ENCODE measurements around the gene ZNF263. TPM values are rescaled to one million over a fixed set of nuclear protein-coding genes. Genes with fewer than 3 reads are reported as not detected.

Gene ZNF263
- total RNA-seq, 1 experiment from 2014 or later = 29.5 TPM

DNA sequence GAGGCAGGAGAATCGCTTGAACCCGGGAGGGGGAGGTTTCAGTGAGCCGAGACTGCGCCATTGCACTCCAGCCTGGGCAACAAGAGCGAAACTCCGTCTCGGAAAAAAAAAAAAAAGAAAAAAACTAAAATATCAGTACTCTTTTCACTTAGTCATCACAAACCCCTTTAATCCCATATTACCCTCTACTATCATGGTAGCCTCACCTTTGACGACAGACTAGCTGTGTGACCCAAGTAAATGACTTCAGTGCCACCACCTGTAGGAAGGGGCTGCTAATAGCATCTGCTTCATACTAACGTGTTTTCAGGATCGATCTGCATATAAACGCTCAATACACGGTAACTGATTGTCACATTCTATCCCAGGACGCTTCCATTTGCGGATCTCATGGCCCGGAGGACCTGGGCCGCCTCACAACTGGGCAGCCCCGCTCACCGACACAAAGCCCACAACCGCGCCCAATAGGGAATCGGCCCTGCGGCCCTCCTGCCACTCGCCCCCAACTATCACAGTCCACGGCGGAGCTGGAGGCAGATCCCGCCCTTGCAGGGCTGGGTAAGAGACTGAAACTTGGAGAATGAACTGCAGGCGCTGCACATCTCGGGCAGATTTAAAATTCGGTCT is 1.1 kb upstream of the ZNF263 start (continued):
- TF ChIP-seq, protein P1, sequence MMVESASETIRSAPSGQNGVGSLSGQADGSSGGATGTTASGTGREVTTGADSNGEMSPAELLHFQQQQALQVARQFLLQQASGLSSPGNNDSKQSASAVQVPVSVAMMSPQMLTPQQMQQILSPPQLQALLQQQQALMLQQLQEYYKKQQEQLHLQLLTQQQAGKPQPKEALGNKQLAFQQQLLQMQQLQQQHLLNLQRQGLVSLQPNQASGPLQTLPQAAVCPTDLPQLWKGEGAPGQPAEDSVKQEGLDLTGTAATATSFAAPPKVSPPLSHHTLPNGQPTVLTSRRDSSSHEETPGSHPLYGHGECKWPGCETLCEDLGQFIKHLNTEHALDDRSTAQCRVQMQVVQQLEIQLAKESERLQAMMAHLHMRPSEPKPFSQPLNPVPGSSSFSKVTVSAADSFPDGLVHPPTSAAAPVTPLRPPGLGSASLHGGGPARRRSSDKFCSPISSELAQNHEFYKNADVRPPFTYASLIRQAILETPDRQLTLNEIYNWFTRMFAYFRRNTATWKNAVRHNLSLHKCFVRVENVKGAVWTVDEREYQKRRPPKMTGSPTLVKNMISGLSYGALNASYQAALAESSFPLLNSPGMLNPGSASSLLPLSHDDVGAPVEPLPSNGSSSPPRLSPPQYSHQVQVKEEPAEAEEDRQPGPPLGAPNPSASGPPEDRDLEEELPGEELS (CRISPR knock-in tag; IDR thresholded peaks at IDR 0.05) = no peak
- TF ChIP-seq RELA (CRISPR knock-in tag; IDR thresholded peaks at IDR 0.05; ENCODE audit: borderline replicate concordance) (no peak), SP1 (CRISPR knock-in tag; conservative IDR thresholded peaks at IDR 0.05) (no peak)
- TF ChIP-seq, protein P2, sequence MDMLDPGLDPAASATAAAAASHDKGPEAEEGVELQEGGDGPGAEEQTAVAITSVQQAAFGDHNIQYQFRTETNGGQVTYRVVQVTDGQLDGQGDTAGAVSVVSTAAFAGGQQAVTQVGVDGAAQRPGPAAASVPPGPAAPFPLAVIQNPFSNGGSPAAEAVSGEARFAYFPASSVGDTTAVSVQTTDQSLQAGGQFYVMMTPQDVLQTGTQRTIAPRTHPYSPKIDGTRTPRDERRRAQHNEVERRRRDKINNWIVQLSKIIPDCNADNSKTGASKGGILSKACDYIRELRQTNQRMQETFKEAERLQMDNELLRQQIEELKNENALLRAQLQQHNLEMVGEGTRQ (CRISPR knock-in tag; IDR thresholded peaks at IDR 0.05) = no peak

DNA sequence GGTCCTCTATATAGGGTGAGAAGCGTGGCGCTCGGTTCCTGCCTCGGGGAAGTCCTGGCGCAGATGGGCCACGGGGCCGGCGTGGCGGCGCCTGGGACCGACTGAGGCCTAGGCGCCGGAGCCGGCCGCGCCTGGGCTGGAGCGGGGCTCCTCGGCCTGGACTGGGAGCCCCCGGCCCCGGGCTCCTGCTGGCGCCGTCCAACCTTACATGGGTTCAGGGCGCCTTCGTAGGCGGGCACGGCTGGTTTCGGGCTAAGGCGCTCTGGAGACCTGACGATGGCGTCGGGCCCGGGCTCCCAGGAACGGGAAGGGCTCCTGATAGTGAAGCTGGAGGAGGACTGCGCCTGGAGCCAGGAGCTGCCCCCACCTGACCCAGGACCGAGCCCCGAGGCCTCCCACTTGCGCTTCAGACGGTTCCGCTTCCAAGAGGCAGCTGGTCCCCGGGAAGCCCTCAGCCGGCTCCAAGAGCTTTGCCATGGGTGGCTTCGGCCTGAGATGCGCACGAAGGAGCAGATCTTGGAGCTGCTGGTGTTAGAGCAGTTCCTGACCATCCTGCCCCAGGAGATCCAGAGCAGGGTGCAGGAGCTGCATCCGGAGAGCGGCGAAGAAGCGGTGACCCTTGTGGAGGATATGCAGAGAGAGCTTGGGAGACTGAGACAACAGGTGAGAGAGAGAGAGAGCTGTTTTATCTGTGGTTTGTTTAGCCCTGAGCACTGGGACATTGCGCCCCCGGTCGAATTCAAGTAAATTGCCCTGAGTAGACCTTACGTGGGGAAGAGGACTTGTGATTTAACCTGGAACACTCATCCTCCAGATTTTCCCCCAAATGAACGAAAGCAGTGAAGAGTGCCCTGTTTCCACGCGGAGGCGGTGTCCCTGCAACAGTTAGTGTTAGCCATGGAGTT is 504 bp downstream of the ZNF263 start:
- ChIA-PET CTCF (interaction anchor here (0.9 to 2.1 kb wide), 6 partner anchors 17 to 154 kb away, joined by 3 to 19 read pairs (median 4); partner anchors contain the start of genes ZNF174 and ZSCAN32), POLR2A (interaction anchor here (0.7 to 2.3 kb wide), 10 partner anchors 12 to 218 kb away, joined by 3 to 12 read pairs (median 4); partner anchors contain the start of genes TIGD7, ZNF174, ZNF75A and ZSCAN32)
- H3K27me3 Mint-ChIP-seq (ENCODE audit: low read depth) = no peaks in the 10 kb centered on the region; the same call in 1 of the 2 replicates
- peaks cover 21% of the 10 kb centered on the region for H3K4me1 Mint-ChIP-seq
- peak overlapping the region; percentile 97 for H3K27ac Mint-ChIP-seq
- DNase-seq (ENCODE audit: low spot score) = peak; percentile 20
- H3K9me3 Mint-ChIP-seq = peaks cover 15% of the 10 kb centered on the region
- peaks cover 40% of the 10 kb centered on the region for H3K36me3 Mint-ChIP-seq
- TF ChIP-seq, protein P3, sequence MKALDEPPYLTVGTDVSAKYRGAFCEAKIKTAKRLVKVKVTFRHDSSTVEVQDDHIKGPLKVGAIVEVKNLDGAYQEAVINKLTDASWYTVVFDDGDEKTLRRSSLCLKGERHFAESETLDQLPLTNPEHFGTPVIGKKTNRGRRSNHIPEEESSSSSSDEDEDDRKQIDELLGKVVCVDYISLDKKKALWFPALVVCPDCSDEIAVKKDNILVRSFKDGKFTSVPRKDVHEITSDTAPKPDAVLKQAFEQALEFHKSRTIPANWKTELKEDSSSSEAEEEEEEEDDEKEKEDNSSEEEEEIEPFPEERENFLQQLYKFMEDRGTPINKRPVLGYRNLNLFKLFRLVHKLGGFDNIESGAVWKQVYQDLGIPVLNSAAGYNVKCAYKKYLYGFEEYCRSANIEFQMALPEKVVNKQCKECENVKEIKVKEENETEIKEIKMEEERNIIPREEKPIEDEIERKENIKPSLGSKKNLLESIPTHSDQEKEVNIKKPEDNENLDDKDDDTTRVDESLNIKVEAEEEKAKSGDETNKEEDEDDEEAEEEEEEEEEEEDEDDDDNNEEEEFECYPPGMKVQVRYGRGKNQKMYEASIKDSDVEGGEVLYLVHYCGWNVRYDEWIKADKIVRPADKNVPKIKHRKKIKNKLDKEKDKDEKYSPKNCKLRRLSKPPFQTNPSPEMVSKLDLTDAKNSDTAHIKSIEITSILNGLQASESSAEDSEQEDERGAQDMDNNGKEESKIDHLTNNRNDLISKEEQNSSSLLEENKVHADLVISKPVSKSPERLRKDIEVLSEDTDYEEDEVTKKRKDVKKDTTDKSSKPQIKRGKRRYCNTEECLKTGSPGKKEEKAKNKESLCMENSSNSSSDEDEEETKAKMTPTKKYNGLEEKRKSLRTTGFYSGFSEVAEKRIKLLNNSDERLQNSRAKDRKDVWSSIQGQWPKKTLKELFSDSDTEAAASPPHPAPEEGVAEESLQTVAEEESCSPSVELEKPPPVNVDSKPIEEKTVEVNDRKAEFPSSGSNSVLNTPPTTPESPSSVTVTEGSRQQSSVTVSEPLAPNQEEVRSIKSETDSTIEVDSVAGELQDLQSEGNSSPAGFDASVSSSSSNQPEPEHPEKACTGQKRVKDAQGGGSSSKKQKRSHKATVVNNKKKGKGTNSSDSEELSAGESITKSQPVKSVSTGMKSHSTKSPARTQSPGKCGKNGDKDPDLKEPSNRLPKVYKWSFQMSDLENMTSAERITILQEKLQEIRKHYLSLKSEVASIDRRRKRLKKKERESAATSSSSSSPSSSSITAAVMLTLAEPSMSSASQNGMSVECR (CRISPR knock-in tag; IDR thresholded peaks at IDR 0.05; ENCODE audit: borderline replicate concordance) = peak; percentile 67; the same call in 1 of the 2 replicates
- TF ChIP-seq NR2C2 (CRISPR knock-in tag; IDR thresholded peaks at IDR 0.05) (0 out of 2 replicates have a peak, but pooled peaks have one; percentile 34), CBFB (CRISPR knock-in tag; IDR thresholded peaks at IDR 0.05; ENCODE audit: low read depth) (no peak), TEAD4 (CRISPR knock-in tag; IDR thresholded peaks at IDR 0.05) (0 out of 2 replicates have a peak, but pooled peaks have one; percentile 41), JUN (CRISPR knock-in tag; IDR thresholded peaks at IDR 0.05) (peak; percentile 41; the same call in 1 of the 2 replicates)
- TF ChIP-seq, protein P4, sequence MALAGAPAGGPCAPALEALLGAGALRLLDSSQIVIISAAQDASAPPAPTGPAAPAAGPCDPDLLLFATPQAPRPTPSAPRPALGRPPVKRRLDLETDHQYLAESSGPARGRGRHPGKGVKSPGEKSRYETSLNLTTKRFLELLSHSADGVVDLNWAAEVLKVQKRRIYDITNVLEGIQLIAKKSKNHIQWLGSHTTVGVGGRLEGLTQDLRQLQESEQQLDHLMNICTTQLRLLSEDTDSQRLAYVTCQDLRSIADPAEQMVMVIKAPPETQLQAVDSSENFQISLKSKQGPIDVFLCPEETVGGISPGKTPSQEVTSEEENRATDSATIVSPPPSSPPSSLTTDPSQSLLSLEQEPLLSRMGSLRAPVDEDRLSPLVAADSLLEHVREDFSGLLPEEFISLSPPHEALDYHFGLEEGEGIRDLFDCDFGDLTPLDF (CRISPR knock-in tag; IDR thresholded peaks at IDR 0.05) = no peak
- TF ChIP-seq, protein P1 (CRISPR knock-in tag; IDR thresholded peaks at IDR 0.05) = 0 out of 2 replicates have a peak, but pooled peaks have one; percentile 5
- peak; percentile 2 for ATAC-seq
- H3K4me3 Mint-ChIP-seq = peak overlapping the region; percentile 99

All from WTC11 (cell line).